Astrocyte of the cerebellum (primary cell): Measurements from ENCODE around the gene GTF2H2C.
A peak's percentile ranks its signal among the peaks of the same experiment; 100 is the strongest.
"Not testable (repeated sequence)": the region's sequence is repeated elsewhere in the genome, so short reads cannot be mapped to it uniquely, and the experiment has no call there.

Experiments used
- DNase-seq: peaks from one replicate; pipeline ENCODE4 v3.0.0-alpha.2; 2011; ENCODE audit warnings: low read depth
- H3K4me3 ChIP-seq: 2 replicates; pipeline ENCODE4 v1.5.1; 2011; ENCODE audit warnings: mild to moderate bottlenecking, low read depth, low read length, moderate library complexity
- CTCF ChIP-seq: IDR thresholded peaks from 2 replicates; pipeline ENCODE4 v1.5.1; 2012; ENCODE audit warnings: low read length, low read depth, moderate library complexity, mild to moderate bottlenecking; ENCODE audit errors: missing control alignments
- in situ Hi-C: cut with HindIII; loops from 2 replicates; pipeline ENCODE4 v1.10.0; 2017; ENCODE audit warnings: low sequenced_read_pairs

The GTF2H2C gene

GRCh38 chr5:69559908-69560330 lies at the start of gene GTF2H2C:
TSS of gene GTF2H2C (plus strand) at chr5:69560191. CDS start at chr5:69565133, 4,942 bp downstream.
- peak within 1 kb of the TSS; percentile 38 for H3K4me3 ChIP-seq
- in situ Hi-C loops: not testable (repeated sequence)
- peak; percentile 12 for DNase-seq
- TF ChIP-seq CTCF: peak; percentile 39

GRCh38 chr5:69510694-69511093 lies 49.3 kb upstream of the GTF2H2C start:
- in situ Hi-C loops: no loop called here
- no peak for TF ChIP-seq CTCF

GRCh38 chr5:69512740-69513260 lies 47.2 kb upstream of the GTF2H2C start:
- no peak overlapping the region for H3K4me3 ChIP-seq
- peak; percentile 49 for DNase-seq
- in situ Hi-C loops: no loop called here
- TF ChIP-seq CTCF: no peak

More at GRCh38 chr5:69510694-69511093, 49.3 kb upstream of the GTF2H2C start:
- DNase-seq: no peak
- no peak overlapping the region for H3K4me3 ChIP-seq

GRCh38 chr5:69515570-69515969 lies 44.4 kb upstream of the GTF2H2C start:
- H3K4me3 ChIP-seq, DNase-seq, in situ Hi-C loops: not testable (repeated sequence)

- no peak for DNase-seq
- no peak overlapping the region for H3K4me3 ChIP-seq
- TF ChIP-seq CTCF: no peak
- in situ Hi-C loops: no loop called here
These were observed 43.2 kb upstream of the GTF2H2C start for GRCh38 chr5:69516769-69517168.

GRCh38 chr5:69517763-69518212 lies 42.2 kb upstream of the GTF2H2C start:
- no peak overlapping the region for H3K4me3 ChIP-seq
- no peak for TF ChIP-seq CTCF
- in situ Hi-C loops: no loop called here
- DNase-seq: no peak

GRCh38 chr5:69519285-69519684 lies 40.7 kb upstream of the GTF2H2C start:
- TF ChIP-seq CTCF: no peak
- no peak for DNase-seq
- H3K4me3 ChIP-seq: no peak overlapping the region
- in situ Hi-C loops: no loop called here
